Middle frontal gyrus (tissue), 1 donor: ENCODE measurements around the gene MLLT10.
A peak's percentile ranks its signal among the peaks of the same experiment; 100 is the strongest.
"Not testable (repeated sequence)": the region's sequence is repeated elsewhere in the genome, so short reads cannot be mapped to it uniquely, and the experiment has no call there.

ENCODE experiments used
- DNase-seq: peaks from one replicate; pipeline ENCODE4 v3.0.0-alpha.2; 2015; ENCODE audit warnings: low spot score; ENCODE audit errors: extremely low spot score

The MLLT10 gene

DNA sequence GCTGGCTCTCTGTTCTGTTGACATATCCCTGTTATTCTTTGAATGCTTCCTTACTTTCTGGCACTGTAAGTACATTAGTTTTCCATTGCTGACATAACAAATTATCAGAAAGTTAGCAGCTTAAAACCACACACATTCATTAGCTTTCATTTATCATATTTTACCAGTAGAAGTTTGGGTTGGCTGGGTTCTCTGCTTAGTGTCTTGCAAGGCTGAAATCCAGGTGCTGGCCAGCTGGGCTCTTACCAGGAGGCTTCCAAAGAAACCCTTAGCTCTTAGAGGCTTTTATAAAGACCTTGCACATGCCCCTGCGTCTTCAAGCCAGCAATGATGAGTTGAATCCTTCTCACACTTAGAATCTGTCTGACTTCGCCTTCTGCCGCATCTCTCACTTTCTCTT is 160.6 kb downstream of the MLLT10 start:
- no peak for DNase-seq

DNA sequence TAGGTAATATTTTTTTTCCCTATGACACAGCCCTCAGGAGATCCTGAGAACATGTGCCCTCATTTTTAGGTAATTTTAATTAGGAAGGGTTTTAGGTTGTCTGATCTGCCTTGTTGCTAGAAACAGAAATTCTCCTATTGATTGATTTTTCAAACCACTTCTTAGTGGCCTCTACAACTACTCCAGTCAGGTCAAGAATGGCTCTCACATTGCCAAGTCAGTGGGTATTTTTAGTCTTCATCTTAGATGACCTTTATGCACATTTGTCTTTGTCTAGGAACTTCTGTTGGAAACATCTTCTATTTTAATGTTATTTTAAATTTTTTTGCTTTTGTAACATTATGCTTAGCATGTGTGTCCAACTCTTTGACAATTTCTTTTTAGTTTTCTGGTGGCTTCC is 162.3 kb downstream of the MLLT10 start:
- DNase-seq: no peak

DNA sequence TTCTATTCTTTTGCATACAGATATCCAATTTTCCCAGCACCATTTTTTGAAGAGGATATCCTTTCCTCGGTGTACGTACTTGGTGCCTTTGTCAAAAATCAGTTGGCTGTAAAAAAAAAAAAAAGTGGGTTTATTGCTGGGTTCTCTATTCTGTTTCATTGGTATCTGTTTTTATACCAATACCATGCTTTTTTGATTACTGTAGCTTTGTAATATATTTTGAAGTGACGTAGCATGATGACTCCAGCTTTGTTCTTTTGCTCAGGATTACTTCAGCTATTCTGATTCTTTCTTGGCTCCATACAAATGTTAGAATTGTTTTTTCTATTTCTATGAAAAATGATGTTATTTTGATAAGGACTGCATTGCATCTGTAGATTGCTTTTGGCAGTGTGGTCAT is 165.5 kb downstream of the MLLT10 start:
- no peak for DNase-seq

DNA sequence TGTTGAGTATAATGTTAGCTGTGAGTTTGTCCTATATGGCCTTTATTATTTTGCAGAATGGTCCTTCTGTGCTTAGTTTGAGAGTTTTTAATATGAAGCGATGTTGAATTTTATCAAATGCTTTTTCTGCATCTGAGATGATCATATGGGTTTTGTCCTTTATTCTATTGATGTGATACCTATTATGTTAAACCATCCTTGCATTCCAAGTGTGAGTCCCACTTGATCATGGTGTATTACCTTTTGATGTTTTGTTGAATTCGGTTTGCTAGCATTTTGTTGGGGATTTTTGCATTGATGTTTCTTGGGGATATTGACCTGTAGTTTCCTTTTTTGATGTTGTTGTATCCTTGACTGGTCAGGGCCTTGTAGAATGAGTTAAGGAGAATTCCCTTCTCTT is 166.4 kb downstream of the MLLT10 start:
- no peak for DNase-seq

DNA sequence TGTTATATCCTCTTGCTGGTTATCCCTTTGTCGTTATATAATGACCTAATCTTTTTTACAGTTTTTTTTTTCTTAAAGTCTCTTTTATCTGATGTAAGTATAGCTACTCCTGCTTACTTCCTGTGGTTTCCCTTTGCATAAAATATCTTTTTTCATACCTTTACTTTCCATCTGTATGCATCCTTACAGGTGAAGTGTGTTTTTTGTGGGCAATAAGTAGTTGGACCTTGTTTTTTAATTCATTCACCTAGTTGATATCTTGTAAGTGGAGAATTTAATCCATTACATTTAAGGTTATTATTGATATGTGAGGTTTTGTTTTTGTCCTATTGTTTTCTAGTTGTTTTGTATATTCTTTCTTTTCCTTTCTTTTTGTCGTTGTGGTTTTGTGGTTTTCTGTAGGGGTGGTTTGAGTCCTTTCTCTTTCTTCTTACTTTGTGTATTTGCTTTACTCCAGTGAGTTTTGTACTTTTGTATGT is 168.6 kb downstream of the MLLT10 start:
- DNase-seq: no peak

DNA sequence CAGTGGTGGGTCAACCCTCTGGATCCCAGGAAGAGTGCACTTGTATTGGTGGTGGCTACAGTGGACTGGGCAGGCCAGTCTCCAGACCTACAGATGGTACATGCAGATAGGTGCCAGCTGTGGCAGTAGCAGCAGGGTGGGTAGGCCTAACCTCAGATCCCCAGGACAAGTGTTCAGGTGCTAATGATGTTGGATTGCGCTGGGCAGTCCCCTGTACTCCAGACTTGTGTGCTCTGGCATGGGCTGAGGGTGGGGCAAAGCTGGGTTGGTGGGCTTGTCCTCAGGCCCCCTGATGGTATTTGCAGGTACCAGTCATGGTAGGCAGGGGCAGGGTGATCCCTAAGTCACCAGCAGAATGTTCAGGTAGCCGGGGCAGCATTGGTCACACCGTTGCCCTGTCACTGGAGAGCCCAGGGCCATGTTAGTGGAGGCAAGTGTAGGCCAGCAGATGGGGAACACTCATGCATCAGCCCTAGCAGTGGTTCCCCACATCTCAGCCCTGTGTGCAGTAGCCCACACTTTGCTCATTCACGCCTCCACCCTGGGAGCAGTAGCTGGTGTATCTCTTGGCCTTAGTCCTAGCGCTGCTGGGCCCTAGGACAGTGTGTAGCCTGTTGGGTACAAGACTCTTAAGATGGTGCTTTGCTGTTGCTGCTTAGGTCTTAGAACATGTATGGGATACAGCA is 171.3 kb downstream of the MLLT10 start:
- no peak for DNase-seq

DNA sequence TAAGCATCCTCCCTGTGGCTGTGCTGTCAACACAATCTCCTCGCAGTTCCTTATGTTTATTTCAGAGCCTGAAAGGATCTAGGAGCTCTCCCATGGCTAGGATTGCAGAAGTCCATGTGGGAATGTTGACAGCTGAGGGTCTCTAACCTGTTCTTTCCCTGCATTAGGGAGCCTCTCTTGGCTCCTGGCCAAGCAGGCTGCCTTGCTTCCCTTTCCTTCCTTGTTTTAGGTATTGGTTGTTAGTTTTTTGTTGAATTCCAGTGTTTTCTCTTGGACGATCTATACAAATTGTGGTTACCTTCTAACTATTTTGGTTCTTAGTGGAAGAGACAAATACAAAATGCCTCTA is 171.8 kb downstream of the MLLT10 start:
- DNase-seq: no peak

DNA sequence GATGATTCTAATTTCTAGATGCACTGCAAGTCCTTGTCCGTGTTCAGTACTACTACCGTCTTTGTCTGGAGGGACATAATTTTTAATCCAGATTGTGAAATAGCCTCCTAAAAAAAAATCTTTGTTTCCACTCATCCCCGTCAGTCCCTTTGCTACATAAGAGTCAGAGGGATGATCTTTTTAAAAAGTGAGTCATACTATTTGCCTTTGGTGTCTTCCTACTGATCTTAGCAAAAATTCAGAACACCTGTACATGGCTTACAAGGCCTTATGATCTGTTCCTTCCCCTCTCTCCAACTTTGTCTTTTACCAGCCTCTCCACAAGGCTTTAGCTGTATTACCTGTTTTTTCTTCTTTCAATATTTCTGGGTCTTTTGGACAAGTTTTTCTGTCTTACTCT is 173.5 kb downstream of the MLLT10 start:
- no peak for DNase-seq

DNA sequence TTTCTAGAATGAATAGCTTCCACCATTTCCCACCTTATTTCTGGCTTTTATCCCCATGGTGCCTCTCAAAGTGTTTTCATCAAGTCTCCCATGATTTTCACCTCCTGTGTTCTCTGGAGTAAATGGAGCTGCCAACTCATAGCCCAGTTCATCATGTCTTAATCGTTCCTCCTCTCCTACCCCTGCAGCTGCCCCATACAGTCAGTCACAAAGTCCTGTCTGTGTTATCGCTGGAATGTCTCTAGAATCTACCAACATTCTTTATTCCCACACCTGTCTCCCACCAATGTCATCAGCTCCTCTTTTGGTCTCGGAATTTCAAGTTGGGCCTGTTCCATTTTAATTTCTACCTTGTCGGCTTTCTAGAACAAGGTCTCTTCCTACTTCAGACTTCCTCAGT is 178.9 kb downstream of the MLLT10 start:
- DNase-seq: no peak

DNA sequence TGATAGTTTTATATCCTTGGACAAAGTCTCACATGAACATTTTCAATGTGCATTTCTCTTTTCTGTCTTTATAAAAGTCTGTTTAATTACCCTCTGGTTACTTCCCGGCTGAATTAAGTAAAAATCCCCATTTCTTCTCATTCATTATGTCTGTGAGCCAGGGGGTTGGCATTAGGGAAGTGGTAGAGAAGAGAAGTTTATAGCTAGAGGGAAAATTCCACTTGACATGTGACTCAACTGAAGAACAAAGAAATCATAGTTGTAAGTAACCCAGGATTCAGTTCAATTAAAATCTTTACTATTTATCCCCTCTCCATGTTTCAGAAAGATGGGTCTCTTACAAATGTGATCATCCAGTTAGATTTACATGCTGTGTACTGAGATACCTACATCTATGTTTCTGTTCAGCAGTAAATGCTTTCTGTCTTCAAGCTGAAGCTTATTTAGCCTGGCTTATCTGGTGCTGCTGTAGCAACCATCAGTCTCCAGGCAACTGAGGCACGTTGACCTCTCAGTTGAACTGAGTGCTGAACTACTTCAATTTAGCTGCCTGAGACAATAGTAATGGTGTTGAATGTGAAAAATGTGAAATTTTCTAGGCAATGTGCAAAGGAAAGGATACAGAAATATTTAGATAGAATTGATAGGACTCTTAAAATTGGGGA is 181.6 kb downstream of the MLLT10 start:
- no peak for DNase-seq

DNA sequence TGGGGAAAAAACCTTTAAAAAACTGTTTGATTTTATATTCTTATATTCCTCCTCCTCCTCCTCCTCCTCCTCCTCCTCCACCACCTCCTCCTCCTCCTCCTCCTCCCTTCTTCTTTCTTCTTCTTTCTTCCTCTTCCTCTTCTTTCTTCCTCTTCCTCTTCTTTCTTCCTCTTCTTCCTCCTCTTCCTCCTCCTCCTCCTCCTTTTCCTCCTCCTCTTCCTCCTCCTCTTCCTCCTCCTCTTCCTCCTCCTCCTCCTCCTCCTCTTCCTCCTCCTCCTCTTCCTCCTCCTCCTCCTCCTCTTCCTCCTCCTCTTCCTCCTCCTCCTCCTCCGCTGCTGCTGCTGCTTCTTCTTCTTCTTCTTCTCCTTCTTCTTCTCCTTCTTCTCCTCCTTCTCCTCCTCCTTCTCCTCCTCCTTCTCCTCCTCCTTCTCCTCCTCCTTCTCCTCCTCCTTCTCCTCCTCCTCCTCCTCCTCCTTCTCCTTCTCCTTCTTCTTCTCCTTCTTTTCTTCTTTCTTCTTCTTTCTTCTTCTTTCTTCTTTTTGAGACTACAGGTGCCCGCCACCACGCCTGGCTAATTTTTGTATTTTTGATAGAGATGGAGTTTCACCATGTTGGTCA is 183.5 kb downstream of the MLLT10 start:
- DNase-seq: not testable (repeated sequence)

DNA sequence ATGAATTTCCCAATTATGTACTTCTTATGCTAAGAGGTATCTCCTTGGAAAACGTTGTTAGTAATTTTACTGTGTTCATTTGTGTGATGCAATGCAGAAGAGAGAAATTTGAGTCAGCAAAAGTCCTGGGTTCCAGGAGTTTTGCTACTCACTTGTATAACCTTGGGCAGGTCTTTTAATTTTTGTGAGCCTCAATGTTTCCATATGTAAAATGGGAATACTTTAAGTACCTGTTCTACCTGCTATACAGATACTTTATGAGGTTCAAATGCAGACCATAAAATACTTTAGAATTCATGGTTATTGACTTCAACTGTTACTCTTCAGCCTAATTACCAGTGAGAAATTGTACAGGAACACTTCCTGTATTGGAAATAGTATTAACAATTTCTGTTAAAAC is 185.5 kb downstream of the MLLT10 start:
- no peak for DNase-seq

DNA sequence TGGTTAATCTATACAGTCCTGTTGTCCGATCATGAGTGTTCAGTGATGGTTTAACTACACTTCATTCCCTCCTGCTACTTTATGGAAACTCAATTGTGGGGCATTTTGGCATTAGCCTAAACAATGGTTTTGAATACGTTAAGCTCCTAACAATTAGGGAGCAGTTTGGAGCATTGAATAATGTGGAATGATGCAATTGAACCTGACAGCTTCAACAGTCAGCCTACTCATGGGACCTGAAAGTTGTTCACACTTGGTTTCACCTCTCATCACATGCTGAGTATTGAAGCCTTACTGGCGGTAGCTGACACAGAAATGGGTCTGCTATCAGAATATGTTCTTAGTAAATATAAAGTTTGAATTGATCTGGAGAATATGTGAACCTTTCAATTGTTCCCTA is 186.1 kb downstream of the MLLT10 start:
- no peak for DNase-seq

DNA sequence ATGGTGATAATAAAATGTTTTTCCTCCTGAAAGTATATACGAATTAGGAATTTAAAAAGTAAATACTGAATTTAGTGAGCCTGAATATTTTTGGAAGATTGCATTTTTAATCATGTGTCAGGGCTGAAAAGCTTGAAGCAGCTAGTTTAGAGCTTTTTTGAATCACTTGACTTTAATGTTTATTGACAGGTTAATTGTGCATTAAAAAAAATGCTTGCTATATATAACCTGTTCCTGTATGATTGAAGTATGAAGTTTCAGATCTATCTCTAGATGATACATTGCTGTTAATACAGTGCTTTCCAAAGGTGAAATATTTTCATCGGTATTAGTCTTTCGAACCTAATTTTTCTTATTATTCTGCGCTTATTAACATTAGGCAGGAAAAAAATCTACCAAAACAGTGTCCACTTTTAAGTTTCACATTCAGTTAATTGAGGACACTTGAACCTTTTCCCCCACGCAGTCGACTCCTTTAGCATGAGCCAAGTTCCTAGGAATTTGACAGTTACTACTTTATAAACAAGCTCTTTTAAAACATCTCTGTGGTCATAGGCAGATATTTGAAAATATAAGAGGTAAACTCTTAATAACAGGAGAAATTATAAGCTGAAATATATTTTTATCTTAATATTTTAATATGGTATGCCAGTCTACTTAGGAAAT is 187.1 kb downstream of the MLLT10 start:
- no peak for DNase-seq

DNA sequence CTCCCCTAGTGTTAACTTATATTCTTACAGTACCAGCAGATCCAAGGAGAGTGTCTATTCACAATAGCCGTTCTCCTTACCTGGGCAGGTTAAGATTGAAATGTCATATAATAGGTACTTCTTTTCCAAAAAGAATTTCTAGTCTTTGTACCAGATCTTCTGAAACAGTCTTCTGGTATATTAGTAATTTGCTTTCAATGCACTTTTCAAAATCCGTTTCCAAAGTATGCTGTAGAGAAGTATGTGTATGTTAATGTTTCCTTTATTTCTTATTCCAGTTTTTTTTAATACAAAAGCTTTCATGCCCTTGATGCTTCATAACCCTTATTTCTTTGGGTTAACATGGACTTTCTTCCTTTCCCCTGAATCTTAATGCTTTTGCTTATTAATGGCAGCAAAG is 188.2 kb downstream of the MLLT10 start:
- DNase-seq: no peak

DNA sequence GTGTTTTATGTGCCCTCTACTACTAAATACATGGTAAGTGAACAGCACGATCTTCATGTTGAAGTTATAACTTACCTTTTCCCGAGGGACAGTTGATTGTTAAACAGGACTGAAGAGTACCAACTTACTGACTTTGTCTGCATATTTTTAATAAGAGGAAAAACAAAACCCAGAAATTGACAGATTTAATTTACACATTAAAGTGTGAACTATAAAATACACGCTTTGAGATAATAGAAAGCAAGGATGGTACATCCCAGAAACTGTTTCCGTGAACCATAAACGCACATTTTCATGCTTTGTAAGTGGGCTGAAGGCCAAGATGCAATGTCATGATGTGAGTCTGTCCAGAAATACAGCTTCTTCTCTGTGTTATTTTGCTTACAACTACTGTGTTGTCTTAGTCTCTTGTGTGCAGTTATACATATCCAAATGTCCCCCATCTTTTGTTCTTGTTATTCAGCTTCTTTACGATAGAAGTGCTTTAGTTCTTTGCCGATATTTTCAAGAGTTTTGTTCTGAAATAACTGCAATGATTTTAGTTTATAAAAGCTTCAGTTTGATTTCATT is 190.1 kb downstream of the MLLT10 start:
- DNase-seq: no peak

DNA sequence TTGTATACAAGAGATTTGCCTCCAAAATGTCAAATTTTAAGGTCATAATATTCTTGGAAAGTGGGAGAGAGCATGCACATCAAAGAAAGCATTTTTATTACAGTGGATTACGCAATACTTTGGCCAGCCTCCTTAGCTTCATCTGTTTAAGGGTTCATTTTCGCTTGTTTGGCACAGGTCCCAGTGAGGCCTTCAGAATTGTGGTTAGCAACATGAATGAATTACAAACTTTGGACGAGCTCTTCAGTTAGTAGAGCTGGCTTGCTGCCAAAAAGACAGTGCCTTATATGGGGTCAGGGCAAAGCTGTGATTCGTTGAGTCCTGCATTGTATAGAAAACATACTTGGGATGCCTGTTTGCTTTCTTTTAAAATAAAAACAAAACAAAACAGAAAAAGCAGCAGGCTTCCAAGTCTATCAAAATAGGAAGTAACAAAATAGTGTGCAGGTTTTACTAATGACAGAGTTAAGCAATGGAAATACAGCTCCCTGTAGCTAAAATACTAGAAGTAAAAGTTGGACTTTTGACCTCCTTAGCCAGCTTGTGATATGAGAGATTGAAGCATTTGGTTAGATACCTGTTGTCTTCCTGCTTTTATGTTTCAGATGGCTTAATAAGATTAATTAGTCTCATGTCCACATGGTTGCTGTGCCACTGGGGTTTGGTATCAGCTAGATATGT is 190.8 kb downstream of the MLLT10 start:
- peak; percentile 83 for DNase-seq

DNA sequence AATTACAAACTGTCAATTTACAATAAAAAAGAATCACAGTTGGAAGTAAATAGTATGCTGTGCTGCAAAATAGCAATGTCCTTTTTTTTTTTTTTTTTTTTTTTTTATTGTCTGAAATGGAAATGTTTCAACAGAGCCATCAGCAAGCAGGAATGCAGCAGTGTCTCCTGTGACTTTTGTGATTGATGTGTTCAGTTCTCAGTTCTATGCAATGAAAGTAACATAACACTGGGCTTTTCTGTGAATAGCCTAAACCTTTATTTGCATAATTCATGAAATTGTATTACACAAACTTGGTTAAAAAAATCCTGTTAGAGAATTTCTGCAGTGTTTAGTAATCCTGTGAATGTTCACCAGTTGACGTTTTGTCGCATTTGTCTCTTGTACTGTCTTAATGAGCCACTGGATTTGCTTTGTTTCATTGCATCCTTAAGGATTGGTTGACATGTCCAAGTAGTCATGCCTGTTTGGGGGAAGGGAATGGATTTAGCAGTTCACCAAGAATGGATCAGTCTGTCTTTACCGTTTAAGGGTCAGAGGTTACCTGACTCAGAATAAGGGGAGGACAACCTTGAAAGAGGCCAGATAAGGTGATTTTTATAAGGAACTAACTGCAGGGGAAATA is 192.7 kb downstream of the MLLT10 start:
- DNase-seq: no peak

DNA sequence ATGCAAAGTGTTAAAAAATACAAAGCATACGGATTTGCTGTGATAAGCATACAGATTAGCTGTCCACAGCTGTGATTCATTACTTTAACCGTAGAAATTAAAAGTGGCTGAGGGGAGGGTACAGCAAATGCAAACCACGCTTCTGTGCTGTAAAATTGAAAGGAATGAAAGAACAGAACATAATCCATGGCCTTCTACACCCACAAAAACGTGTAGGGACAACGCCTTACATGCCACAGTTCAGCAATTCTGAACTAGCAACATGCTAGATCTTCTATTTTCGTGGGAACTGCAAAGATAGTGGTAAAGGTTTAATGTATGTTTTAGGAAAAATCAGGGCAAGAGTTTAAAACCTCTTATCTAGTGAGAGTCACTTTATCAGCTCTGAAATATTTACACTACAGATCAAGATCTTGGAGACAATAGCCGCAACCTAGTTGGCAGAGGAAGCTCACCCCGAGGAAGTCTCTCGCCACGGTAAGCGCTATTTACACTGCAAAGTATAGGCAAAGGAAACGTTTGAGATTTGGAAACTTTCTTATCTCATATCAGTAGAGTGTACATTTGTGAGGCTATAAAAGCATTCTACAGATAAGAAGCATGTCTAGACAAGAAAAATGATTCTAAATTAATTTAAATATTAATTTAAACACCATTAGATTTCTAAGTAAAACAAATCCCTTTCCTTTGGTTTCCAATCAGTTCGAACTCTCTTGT is 193.6 kb downstream of the MLLT10 start:
- no peak for DNase-seq

DNA sequence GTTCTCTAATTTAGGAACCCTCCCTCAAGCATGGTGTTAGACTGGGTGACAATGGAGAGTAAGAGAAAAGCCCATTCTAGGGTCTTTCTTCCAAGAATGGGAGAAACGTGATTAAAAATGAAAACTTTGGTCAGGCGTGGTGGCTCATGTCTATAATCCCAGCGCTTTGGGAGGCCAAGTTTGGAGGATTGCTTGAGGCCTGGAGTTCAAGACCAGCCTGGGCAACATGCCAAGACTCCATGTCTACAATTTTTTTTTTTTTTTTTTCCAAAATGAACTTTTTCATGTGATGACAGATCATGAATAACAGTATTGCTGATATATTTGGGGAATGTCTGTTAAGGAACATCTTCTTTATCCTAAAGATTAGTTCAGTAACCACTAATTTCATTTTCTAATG is 194.6 kb downstream of the MLLT10 start:
- no peak for DNase-seq
